C4-2B (cell line): ENCODE data around the gene SLC4A9.

ENCODE experiments used
- CTCF ChIP-seq: fragments of 450-650 bp; conservative IDR thresholded peaks from 2 replicates; pipeline ENCODE4 v1.5.1; 2017; ENCODE audit warnings: mild to moderate bottlenecking
- ZFX ChIP-seq: fragments of 450-650 bp; IDR thresholded peaks from 2 replicates; pipeline ENCODE4 v1.6.1; 2017

GRCh38 chr5:140341591-140341990 lies 18.4 kb upstream of the SLC4A9 start:
- TF ChIP-seq CTCF (no peak), ZFX (no peak)
